Measurements from ENCODE around the gene STK38. TPM values are rescaled to one million over a fixed set of nuclear protein-coding genes. Genes with fewer than 3 reads are reported as not detected.

STK38 gene
- total RNA-seq, 1 experiment from 2014 or later: 27.5 TPM

- Mint-ChIP-seq H3K4me1 (ENCODE audit: low read depth, unreplicated experiment) (peaks cover 7% of the 10 kb centered on the region), H3K9me3 (ENCODE audit: unreplicated experiment) (no peaks in the 10 kb centered on the region), H3K36me3 (ENCODE audit: insufficient read depth, unreplicated experiment) (peaks cover 61% of the 10 kb centered on the region), H3K27me3 (ENCODE audit: insufficient read depth, unreplicated experiment) (peaks cover 3% of the 10 kb centered on the region), H3K4me3 (ENCODE audit: unreplicated experiment) (peak within 1 kb of the TSS; percentile 81), H3K27ac (ENCODE audit: unreplicated experiment) (peak within 1 kb of the TSS; percentile 97)
- Histone ChIP-seq H3K36me3 (ENCODE audit: control insufficient read depth, insufficient read depth, low read length) (peaks cover 2% of the 10 kb centered on the region; the same call in 1 of the 2 replicates), H3K27me3 (replicated peaks; ENCODE audit: control insufficient read depth, insufficient read depth, low read length) (no peaks in the 10 kb centered on the region), H3K4me3 (ENCODE audit: low read depth, low read length) (peak within 1 kb of the TSS; percentile 53), H3K4me1 (peaks cover 16% of the 10 kb centered on the region), H3K9me3 (no peaks in the 10 kb centered on the region)
- BruUV-seq (replicated peaks): TSS peak; percentile 56
- peak; percentile 97 for DNase-seq
- intact Hi-C loops (cut with micrococcal nuclease; ENCODE audit: unreplicated experiment): loop anchor here (1.0 to 5.0 kb wide), 3 partner anchors 17 to 152 kb away; partner anchors contain the start of genes KCTD20, PXT1 and STK38
- TF ChIP-seq, protein P1, sequence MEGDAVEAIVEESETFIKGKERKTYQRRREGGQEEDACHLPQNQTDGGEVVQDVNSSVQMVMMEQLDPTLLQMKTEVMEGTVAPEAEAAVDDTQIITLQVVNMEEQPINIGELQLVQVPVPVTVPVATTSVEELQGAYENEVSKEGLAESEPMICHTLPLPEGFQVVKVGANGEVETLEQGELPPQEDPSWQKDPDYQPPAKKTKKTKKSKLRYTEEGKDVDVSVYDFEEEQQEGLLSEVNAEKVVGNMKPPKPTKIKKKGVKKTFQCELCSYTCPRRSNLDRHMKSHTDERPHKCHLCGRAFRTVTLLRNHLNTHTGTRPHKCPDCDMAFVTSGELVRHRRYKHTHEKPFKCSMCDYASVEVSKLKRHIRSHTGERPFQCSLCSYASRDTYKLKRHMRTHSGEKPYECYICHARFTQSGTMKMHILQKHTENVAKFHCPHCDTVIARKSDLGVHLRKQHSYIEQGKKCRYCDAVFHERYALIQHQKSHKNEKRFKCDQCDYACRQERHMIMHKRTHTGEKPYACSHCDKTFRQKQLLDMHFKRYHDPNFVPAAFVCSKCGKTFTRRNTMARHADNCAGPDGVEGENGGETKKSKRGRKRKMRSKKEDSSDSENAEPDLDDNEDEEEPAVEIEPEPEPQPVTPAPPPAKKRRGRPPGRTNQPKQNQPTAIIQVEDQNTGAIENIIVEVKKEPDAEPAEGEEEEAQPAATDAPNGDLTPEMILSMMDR (IDR thresholded peaks at IDR 0.05; ENCODE audit: insufficient read depth in 1 of 2, low read depth in 1 of 2, low read length in 1 of 2, severe bottlenecking in 1 of 2, unreplicated experiment in 1 of 2): peak; percentile 40 to 51
- ChIA-PET POLR2A (interaction anchor here (0.6 to 0.8 kb wide), 2 partner anchors 15 to 101 kb away, joined by 4 read pairs; no protein-coding TSS in a partner anchor), CTCF (no interaction called here)
These were observed 46.9 kb upstream of the STK38 start, which contains the start of gene SRSF3 for GRCh38 chr6:36594029-36594815. SRSF3 (plus strand) TSS chr6:36594362; CDS start chr6:36596763, 2,401 bp downstream.

- no peaks in the 10 kb centered on the region for H3K9me3 ChIP-seq
- Mint-ChIP-seq H3K36me3 (ENCODE audit: insufficient read depth, unreplicated experiment) (peaks cover 54% of the 10 kb centered on the region), H3K4me3 (ENCODE audit: unreplicated experiment) (peak overlapping the region; percentile 81), H3K27me3 (ENCODE audit: insufficient read depth, unreplicated experiment) (peaks cover 3% of the 10 kb centered on the region), H3K4me1 (ENCODE audit: low read depth, unreplicated experiment) (peaks cover under 1% of the 10 kb centered on the region), H3K9me3 (ENCODE audit: unreplicated experiment) (no peaks in the 10 kb centered on the region), H3K27ac (ENCODE audit: unreplicated experiment) (peak overlapping the region; percentile 97)
- peak overlapping the region; percentile 37 for H3K4me3 ChIP-seq (ENCODE audit: low read depth, low read length)
- intact Hi-C loops (cut with micrococcal nuclease; ENCODE audit: unreplicated experiment): loop anchor here (1.0 to 5.0 kb wide), 3 partner anchors 16 to 151 kb away; partner anchors contain the start of genes KCTD20, PXT1 and STK38
- no peaks in the 10 kb centered on the region for H3K27me3 ChIP-seq (replicated peaks; ENCODE audit: control insufficient read depth, insufficient read depth, low read length)
- CTCF ChIA-PET: interaction anchor here (0.6 kb wide), 1 partner anchor 661 kb away, joined by 3 read pairs; no protein-coding TSS in a partner anchor
- H3K36me3 ChIP-seq (ENCODE audit: control insufficient read depth, insufficient read depth, low read length): peaks cover 2% of the 10 kb centered on the region; the same call in 1 of the 2 replicates
- peak; percentile 71 for DNase-seq
- POLR2A ChIA-PET: interaction anchor here (0.6 to 0.8 kb wide), 2 partner anchors 14 to 166 kb away, joined by 3 to 4 read pairs; no protein-coding TSS in a partner anchor
- H3K4me1 ChIP-seq: peaks cover 9% of the 10 kb centered on the region
- TF ChIP-seq, protein P1 (IDR thresholded peaks at IDR 0.05; ENCODE audit: insufficient read depth in 1 of 2, low read depth in 1 of 2, low read length in 1 of 2, severe bottlenecking in 1 of 2, unreplicated experiment in 1 of 2): no peak
- BruUV-seq (replicated peaks): TSS peak; percentile 91
These were observed 46.3 kb upstream of the STK38 start for GRCh38 chr6:36593569-36594028.

DNA sequence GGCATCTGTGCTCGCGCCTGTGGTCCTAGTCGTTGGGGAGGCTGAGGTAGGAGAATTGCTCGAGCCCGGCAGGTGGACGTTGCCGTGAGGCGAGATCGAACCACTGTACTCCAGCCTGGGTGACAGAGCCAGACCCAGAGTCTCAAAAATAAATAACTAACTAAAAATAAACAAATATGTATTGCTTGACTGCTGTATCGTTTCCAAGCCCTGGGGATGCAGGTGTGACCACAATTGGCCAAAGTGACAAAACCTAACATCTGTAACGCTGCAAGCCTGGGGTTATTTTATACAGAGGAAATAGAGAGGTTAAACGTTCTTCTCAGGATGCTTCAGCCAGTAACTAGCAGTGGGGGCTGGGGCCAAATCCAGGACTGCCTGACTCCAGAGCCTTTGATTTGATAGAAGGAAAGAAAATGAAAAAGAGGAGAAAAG, 45.0 kb upstream of the STK38 start:
- Mint-ChIP-seq H3K4me3 (ENCODE audit: unreplicated experiment) (peak overlapping the region; percentile 75), H3K9me3 (ENCODE audit: unreplicated experiment) (no peaks in the 10 kb centered on the region), H3K27me3 (ENCODE audit: insufficient read depth, unreplicated experiment) (peaks cover 3% of the 10 kb centered on the region), H3K27ac (ENCODE audit: unreplicated experiment) (peak overlapping the region; percentile 92), H3K36me3 (ENCODE audit: insufficient read depth, unreplicated experiment) (peaks cover 41% of the 10 kb centered on the region), H3K4me1 (ENCODE audit: low read depth, unreplicated experiment) (no peaks in the 10 kb centered on the region)
- POLR2A ChIA-PET: no interaction called here
- peaks cover 2% of the 10 kb centered on the region; the same call in 1 of the 2 replicates for H3K36me3 ChIP-seq (ENCODE audit: control insufficient read depth, insufficient read depth, low read length)
- CTCF ChIA-PET: interaction anchor here (0.6 kb wide), 1 partner anchor 79 kb away, joined by 3 read pairs; no protein-coding TSS in a partner anchor
- TF ChIP-seq, protein P1 (IDR thresholded peaks at IDR 0.05; ENCODE audit: insufficient read depth in 1 of 2, low read depth in 1 of 2, low read length in 1 of 2, severe bottlenecking in 1 of 2, unreplicated experiment in 1 of 2): no peak
- intact Hi-C loops (cut with micrococcal nuclease; ENCODE audit: unreplicated experiment): loop anchor here (5.0 kb wide), 1 partner anchor 150 kb away; the partner anchor contains the start of genes KCTD20 and PXT1
- TSS peak; percentile 45 for BruUV-seq (replicated peaks)
- no peaks in the 10 kb centered on the region for H3K27me3 ChIP-seq (replicated peaks; ENCODE audit: control insufficient read depth, insufficient read depth, low read length)
- DNase-seq: no peak
- peaks cover 7% of the 10 kb centered on the region for H3K4me1 ChIP-seq
- H3K4me3 ChIP-seq (ENCODE audit: low read depth, low read length): no peak overlapping the region
- no peaks in the 10 kb centered on the region for H3K9me3 ChIP-seq

Measured in Caco-2 (cell line).